ENCODE measurements around the gene AHRR.
"Not testable (repeated sequence)": the region's sequence is repeated elsewhere in the genome, so short reads cannot be mapped to it uniquely, and the experiment has no call there.

Gene AHRR

GRCh38 chr5:410911-411517 is 89.5 kb downstream of the AHRR start:
- DNase-seq (ENCODE audit: low read depth in 2 of 2, low spot score in 1 of 2) = no peak

DNA sequence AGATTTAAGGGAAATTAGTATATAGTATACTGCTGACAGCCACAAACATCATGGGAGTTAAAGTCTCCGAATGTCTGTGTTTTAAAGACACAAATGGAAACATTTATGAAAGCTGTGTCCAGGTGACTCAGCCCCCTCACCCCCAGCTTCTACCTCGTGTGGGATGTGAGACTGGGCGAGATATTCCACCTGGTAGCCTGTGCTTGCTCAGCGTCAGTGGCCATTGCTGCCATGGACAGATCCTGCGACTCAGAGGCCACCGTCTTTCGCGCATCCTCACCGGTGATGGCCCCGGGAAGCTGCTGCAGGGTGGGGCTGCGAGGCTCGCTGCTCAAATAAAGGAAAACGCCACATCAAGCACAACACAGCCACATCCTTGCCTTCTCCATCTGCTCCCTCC is 90.2 kb downstream of the AHRR start:
- DNase-seq (ENCODE audit: low read depth in 2 of 2, low spot score in 1 of 2) = no peak

GRCh38 chr5:414991-415927 is 93.7 kb downstream of the AHRR start:
- DNase-seq (ENCODE audit: low read depth in 2 of 2, low spot score in 1 of 2) = not testable (repeated sequence)

DNA sequence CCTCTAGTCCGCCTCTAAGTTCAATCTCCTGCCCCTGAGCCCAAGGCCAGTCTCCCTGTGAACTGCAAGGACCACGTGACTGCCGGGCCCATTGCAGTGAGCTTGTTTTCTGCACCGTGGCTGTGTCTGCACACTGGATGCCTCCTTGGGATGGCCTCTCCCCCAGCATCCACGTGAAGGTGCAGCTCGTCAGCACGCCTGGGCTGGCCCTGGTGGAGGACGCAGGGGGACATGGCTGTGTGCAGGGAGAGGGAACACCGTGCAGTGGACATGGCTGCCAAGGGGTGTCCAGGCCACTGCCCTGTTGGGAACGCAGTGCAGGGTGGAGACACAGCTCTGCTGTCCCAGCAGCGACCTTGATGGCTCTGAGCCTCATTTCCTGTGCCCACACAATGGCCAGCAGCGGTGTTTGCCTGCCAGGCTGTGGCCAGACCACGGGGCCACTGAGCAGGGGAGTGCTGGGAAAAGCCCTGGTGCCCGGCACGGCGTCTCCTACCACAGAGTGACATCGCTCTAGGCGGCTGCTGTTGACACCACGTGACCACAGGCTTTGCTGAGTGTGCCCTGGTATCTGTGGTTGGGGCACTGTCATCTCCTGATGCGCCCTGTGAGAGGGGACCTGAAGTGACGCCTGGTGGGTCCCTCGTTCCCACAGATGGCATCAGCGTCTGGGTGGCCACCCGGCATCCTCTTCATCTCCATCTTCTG is 94.6 kb downstream of the AHRR start:
- no peak for DNase-seq (ENCODE audit: low read depth in 2 of 2, low spot score in 1 of 2)

GRCh38 chr5:416636-416960 is 95.1 kb downstream of the AHRR start:
- no peak for DNase-seq (ENCODE audit: low read depth in 2 of 2, low spot score in 1 of 2)

- DNase-seq (ENCODE audit: low read depth in 2 of 2, low spot score in 1 of 2) = no peak
These were observed 96.0 kb downstream of the AHRR start for GRCh38 chr5:417301-418161.

- DNase-seq (ENCODE audit: low read depth in 2 of 2, low spot score in 1 of 2) = no peak
These were observed 96.9 kb downstream of the AHRR start for GRCh38 chr5:418162-419121.

DNA sequence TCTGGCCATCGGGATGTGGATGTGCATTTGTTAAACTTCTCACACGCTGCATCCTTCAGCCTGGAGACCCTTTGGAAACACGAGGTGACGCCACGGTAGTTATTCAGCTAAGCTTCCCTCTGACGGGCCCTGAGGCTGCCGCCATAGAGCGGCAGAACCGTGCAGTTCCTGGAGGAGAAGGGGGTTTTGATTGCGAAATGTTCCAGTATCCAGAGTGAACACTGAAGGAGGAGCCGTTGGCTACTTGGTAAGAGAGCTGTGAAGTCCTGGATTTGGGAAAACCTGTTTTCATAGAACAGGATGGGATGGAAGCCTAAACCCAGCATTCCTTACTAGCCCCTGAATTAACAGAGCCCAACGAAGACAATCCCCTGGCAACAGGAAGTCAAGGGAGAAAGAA is 98.5 kb downstream of the AHRR start:
- DNase-seq (ENCODE audit: low read depth in 2 of 2, low spot score in 1 of 2) = no peak

DNA sequence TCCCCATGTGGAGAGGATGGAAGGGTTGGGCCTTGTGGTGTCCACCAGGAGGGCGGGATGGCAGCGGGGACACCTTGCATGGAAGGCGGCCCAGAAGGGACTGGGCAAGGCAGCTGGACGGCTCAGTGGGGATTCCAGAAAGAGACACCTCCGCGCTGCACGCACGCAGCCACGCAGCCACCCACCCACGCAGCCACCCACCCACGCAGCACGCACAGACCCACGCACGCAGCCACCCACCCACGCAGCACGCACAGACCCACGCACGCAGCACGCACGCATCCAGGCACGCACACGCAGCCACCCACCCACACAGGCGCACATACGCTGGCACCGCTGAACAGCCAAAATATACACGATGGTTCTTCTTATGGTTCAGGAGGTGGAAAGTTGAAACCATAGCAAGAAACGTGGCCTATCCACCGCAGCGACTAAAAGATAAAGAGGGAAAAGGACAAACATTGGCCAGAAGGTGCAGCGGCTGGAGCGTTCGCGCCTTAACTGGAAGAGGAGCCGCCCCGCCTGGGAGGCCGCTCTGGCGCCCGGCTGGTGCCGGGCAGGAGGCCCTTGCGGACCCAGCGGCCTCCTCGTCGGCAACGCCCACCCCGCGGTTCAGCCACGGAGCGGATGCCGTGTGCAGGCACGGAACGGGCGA is 99.2 kb downstream of the AHRR start:
- no peak for DNase-seq (ENCODE audit: low read depth in 2 of 2, low spot score in 1 of 2)

GRCh38 chr5:421287-421880 is 99.9 kb downstream of the AHRR start:
- no peak for DNase-seq (ENCODE audit: low read depth in 2 of 2, low spot score in 1 of 2)

DNA sequence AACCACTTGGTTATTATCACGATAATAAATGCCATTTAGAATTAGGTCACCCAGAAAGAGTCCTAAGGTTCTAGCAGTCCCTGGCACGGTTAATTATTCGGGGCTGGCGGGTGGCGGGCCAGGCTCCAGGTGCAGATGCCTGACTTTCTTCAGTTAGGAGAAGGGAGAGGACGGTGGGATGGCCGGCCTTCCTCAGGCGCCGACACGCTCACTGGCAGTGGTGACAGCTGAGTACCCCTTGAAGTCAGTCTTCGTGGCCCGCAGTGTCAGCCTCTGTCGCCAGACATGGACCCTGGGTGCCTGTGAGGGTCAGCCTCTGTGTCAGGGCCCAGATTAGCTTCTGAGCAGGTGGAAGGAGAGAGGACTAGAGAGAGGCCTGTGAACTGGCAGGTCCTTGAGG is 100.4 kb downstream of the AHRR start:
- DNase-seq (ENCODE audit: low read depth in 2 of 2, low spot score in 1 of 2) = no peak

DNA sequence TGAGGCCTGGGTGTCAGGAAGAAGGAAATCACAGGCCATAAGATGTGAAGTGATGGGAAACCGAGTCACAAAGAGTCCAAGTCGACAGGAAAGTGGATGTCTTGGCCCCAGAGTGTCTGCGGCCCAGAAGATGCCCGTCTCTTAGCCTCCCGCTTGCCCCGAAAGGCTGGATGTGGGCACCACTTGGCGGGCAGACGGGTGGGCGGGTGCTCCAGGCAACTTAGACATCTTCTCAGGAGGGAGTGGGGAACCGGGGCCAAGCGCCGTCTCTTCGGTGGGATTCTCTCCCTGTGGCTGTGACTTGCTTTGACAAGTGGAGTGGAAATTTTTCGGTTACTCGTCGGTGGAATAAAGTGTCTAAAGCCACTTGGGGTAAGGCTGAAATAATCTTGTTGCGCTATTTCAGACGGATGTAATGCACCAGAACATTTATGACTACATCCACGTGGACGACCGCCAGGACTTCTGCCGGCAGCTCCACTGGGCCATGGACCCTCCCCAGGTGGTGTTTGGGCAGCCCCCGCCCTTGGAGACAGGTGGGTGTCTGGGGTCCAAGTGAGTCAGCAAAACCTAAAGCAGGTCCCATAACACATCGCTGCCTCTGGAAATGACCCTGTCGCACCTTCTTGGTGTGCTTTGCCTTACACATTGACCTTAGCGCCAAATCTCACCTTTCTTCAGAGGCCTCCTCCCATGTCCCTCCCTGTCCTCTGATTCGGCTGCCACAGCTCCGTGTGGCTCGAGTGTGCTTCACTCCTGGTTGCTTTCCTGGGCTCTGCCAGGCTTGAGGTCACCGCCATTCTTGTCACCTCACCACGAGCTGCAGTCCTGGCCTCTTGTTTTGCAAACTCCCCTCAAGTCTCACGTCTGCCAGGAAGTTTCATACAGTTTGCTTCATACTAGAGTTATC is 101.1 kb downstream of the AHRR start:
- no peak for DNase-seq (ENCODE audit: low read depth in 2 of 2, low spot score in 1 of 2)

- no peak for DNase-seq (ENCODE audit: low read depth in 2 of 2, low spot score in 1 of 2)
These were observed 101.7 kb downstream of the AHRR start for GRCh38 chr5:423233-423565.

DNA sequence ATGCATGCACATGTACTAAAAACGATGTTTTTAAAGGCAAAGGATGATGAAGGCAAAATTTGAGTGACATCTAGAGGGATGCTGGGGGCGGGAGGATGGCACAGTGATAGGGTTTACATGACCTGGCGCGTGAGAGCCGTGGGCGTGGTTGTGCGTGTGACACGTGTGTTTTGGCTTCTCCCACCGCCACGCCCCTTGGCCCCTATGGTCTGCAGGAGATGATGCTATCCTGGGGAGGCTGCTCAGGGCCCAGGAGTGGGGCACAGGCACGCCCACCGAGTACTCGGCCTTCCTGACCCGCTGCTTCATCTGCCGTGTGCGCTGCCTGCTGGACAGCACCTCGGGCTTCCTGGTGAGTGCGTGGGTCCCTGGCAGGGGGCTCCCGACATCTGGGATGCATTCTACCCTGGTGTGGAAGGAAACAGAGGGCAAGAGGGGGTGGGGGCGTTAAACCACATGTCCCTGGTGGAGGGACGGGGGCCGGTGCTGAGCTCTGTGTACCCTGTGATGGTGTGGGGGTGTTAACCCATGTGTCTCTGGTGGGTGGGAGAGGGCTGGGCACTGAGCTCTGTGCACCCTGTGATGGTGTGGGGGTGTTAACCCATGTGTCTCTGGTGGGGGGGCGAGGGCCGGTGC is 102.2 kb downstream of the AHRR start:
- no peak for DNase-seq (ENCODE audit: low read depth in 2 of 2, low spot score in 1 of 2)

GRCh38 chr5:424301-425110 is 103.0 kb downstream of the AHRR start:
- DNase-seq (ENCODE audit: low read depth in 2 of 2, low spot score in 1 of 2) = no peak

DNA sequence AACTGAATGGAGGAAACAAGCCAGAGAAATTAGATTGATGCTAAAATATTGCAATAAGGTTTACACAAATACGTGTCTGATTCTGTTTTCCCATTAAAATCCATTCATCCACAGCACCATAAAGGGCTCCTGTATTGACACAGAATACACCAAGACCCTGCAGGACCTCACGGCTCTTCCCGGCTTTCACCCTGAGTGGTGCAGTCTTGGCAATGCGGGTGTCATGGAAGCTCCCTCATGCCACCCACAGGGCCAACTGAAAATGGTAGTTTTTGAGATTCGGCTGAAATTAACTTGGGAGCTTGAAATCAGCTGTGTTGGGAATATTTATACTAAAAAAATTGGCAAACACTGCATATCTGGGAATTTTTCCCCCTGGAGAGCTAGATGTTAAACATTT is 104.2 kb downstream of the AHRR start:
- no peak for DNase-seq (ENCODE audit: low read depth in 2 of 2, low spot score in 1 of 2)

DNA sequence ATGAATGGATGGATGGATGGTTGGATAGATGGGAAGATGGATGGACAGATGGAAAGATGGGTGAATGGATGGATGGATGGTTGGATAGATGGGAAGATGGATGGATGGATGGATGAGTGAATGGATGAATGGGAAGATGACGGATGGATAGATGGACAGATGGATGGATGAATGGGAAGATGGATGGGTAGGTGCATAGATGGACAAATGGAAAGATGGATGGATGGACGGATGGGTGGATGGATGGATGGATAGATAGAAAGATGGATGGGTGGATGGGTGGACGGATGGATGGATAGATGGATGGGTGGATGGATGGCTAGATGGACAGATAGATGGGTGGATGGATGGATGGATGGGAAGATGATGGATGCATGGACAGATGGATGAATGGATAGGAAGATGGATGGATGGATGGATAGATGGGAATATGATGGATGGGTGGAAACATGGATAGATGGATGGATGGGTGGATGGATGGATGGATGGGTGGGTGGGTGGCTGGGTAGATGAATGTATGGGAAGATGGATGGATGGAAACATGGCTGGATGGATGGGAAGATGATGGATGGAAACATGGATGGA is 105.0 kb downstream of the AHRR start:
- DNase-seq (ENCODE audit: low read depth in 2 of 2, low spot score in 1 of 2) = no peak

All from stimulated activated CD8-positive, alpha-beta memory T cell treated with anti-CD3 and anti-CD28 coated beads, Interleukin-4, amount 100 ng/mL, for 4 hours (primary cell).